WTC11 (cell line): Measurements from ENCODE around the gene DROSHA.

Source experiments
- ELF4 ChIP-seq: sonication (generic); formaldehyde crosslinking; IDR thresholded peaks from 2 replicates; pipeline ENCODE4 v1.8.1; 2022; ENCODE audit warnings: low read depth, mild to moderate bottlenecking, moderate library complexity, missing genetic modification reagents
- TF ChIP-seq, protein P1 (sequence below): sonication (generic); formaldehyde crosslinking; IDR thresholded peaks from 2 replicates; pipeline ENCODE4 v1.8.1; 2023; ENCODE audit warnings: mild to moderate bottlenecking, moderate library complexity, missing genetic modification reagents
- TF ChIP-seq, protein P2 (sequence below): sonication (generic); formaldehyde crosslinking; IDR thresholded peaks from 2 replicates; pipeline ENCODE4 v1.8.0; 2022; ENCODE audit warnings: missing genetic modification reagents
- TF ChIP-seq, protein P3 (sequence below): fragments of 200-600 bp; IDR thresholded peaks from 2 replicates; pipeline ENCODE4 v1.8.0; 2022; ENCODE audit warnings: antibody characterized with exemption

DNA sequence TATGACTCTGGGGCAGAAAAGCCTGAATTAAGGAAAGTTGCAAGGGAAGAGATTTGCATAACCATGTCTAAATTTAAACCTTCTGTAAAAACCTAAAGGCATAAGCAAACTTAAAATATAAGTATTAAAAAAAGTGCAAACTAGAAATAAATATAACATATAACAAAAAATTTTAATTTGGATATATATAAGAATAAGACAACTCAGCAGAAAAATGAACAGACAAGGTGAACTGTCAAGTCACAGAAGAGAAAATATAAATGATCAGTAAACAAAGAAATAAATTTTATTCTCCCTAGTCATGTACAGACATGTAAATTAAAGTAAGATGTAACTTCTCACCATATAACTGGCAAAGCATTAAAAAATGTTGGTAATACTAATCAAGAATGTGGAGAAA lies 37.2 kb upstream of the DROSHA start:
- TF ChIP-seq, protein P1, sequence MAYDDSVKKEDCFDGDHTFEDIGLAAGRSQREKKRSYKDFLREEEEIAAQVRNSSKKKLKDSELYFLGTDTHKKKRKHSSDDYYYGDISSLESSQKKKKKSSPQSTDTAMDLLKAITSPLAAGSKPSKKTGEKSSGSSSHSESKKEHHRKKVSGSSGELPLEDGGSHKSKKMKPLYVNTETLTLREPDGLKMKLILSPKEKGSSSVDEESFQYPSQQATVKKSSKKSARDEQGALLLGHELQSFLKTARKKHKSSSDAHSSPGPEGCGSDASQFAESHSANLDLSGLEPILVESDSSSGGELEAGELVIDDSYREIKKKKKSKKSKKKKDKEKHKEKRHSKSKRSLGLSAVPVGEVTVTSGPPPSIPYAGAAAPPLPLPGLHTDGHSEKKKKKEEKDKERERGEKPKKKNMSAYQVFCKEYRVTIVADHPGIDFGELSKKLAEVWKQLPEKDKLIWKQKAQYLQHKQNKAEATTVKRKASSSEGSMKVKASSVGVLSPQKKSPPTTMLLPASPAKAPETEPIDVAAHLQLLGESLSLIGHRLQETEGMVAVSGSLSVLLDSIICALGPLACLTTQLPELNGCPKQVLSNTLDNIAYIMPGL (CRISPR knock-in tag), result no peak
- TF ChIP-seq, protein P2, sequence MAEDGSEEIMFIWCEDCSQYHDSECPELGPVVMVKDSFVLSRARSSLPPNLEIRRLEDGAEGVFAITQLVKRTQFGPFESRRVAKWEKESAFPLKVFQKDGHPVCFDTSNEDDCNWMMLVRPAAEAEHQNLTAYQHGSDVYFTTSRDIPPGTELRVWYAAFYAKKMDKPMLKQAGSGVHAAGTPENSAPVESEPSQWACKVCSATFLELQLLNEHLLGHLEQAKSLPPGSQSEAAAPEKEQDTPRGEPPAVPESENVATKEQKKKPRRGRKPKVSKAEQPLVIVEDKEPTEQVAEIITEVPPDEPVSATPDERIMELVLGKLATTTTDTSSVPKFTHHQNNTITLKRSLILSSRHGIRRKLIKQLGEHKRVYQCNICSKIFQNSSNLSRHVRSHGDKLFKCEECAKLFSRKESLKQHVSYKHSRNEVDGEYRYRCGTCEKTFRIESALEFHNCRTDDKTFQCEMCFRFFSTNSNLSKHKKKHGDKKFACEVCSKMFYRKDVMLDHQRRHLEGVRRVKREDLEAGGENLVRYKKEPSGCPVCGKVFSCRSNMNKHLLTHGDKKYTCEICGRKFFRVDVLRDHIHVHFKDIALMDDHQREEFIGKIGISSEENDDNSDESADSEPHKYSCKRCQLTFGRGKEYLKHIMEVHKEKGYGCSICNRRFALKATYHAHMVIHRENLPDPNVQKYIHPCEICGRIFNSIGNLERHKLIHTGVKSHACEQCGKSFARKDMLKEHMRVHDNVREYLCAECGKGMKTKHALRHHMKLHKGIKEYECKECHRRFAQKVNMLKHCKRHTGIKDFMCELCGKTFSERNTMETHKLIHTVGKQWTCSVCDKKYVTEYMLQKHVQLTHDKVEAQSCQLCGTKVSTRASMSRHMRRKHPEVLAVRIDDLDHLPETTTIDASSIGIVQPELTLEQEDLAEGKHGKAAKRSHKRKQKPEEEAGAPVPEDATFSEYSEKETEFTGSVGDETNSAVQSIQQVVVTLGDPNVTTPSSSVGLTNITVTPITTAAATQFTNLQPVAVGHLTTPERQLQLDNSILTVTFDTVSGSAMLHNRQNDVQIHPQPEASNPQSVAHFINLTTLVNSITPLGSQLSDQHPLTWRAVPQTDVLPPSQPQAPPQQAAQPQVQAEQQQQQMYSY, result no peak
- TF ChIP-seq, protein P3, sequence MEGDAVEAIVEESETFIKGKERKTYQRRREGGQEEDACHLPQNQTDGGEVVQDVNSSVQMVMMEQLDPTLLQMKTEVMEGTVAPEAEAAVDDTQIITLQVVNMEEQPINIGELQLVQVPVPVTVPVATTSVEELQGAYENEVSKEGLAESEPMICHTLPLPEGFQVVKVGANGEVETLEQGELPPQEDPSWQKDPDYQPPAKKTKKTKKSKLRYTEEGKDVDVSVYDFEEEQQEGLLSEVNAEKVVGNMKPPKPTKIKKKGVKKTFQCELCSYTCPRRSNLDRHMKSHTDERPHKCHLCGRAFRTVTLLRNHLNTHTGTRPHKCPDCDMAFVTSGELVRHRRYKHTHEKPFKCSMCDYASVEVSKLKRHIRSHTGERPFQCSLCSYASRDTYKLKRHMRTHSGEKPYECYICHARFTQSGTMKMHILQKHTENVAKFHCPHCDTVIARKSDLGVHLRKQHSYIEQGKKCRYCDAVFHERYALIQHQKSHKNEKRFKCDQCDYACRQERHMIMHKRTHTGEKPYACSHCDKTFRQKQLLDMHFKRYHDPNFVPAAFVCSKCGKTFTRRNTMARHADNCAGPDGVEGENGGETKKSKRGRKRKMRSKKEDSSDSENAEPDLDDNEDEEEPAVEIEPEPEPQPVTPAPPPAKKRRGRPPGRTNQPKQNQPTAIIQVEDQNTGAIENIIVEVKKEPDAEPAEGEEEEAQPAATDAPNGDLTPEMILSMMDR, result no peak
- TF ChIP-seq ELF4 (CRISPR knock-in tag), result no peak
